HL-60 (cell line): ENCODE measurements around the gene FBXL15.

Experiments
- POLR2AphosphoS5 ChIP-seq: IDR thresholded peaks from 2 replicates; pipeline ENCODE4 v1.6.1; 2012; ENCODE audit warnings: low read depth
- REST ChIP-seq: IDR thresholded peaks from 2 replicates; pipeline ENCODE4 v1.6.1; 2012; ENCODE audit warnings: low read depth; ENCODE audit not compliant: insufficient replicate concordance
- SPI1 ChIP-seq: IDR thresholded peaks from 2 replicates; pipeline ENCODE4 v1.6.1; 2012; ENCODE audit warnings: low read depth, mild to moderate bottlenecking, borderline replicate concordance
- TF ChIP-seq, protein P1 (sequence below): IDR thresholded peaks from one replicate; pipeline ENCODE4 v1.5.1; 2011; ENCODE audit warnings: low read length, control low read depth, inconsistent platforms; ENCODE audit not compliant: insufficient read depth

DNA sequence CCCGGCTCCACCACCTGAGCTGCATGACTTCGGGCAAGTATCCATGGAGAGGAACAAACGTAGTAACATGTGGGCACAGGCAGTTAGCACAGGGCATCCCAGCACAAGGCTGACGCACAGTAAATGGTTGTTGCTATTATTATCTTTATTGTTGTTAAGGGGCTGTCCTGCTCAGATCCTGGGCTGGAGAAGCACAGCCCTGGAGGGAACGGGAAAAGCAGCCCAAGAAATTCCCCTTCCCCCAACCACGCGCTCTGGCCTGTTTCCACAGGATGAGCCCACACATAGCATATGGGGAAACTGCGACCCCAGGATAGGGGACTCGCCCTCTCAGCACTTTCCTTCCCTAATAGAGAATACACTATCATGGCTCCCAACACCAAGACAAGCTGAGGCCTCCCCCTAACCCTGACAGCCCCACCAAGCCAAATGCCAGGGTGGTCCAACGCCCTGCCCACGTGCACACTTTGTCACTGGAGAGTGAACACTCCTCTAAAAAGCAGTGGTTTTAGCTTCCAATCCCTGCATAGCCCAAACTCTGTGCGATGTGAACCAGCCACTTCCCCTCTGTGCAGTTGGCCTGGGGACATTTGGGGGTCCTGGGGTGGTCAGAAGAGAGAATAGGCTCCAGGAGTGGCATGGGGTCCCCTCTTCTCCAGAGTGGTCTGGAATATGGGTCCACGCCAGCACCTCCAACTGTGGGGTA lies 13.1 kb upstream of the FBXL15 start:
- TF ChIP-seq, protein P1, sequence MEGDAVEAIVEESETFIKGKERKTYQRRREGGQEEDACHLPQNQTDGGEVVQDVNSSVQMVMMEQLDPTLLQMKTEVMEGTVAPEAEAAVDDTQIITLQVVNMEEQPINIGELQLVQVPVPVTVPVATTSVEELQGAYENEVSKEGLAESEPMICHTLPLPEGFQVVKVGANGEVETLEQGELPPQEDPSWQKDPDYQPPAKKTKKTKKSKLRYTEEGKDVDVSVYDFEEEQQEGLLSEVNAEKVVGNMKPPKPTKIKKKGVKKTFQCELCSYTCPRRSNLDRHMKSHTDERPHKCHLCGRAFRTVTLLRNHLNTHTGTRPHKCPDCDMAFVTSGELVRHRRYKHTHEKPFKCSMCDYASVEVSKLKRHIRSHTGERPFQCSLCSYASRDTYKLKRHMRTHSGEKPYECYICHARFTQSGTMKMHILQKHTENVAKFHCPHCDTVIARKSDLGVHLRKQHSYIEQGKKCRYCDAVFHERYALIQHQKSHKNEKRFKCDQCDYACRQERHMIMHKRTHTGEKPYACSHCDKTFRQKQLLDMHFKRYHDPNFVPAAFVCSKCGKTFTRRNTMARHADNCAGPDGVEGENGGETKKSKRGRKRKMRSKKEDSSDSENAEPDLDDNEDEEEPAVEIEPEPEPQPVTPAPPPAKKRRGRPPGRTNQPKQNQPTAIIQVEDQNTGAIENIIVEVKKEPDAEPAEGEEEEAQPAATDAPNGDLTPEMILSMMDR = no peak
- TF ChIP-seq POLR2AphosphoS5 (no peak), REST (no peak), SPI1 (no peak)
